Inflammatory macrophage treated with lipopolysaccharide for 1 hour (primary cell): Measurements from ENCODE around the gene ABCC4.
"Not testable (repeated sequence)": the region's sequence is repeated elsewhere in the genome, so short reads cannot be mapped to it uniquely, and the experiment has no call there.

Source experiments
- DNase-seq, 2 donors: peaks; one replicate each; pipeline ENCODE4 v3.0.0-alpha.2; 2020 to 2022

ABCC4 gene

GRCh38 chr13:95226932-95227695 is 74.1 kb downstream of the ABCC4 start:
- DNase-seq: peak; percentile 73 to 77

GRCh38 chr13:95226476-95226875 is 74.8 kb downstream of the ABCC4 start:
- no peak for DNase-seq

- DNase-seq: no peak
These were observed 75.2 kb downstream of the ABCC4 start for GRCh38 chr13:95226050-95226449.

GRCh38 chr13:95224064-95224463 is 77.2 kb downstream of the ABCC4 start:
- no peak for DNase-seq

- no peak for DNase-seq
These were observed 78.6 kb downstream of the ABCC4 start for GRCh38 chr13:95222733-95223018.

- DNase-seq: no peak
These were observed 79.1 kb downstream of the ABCC4 start for GRCh38 chr13:95221971-95222732.

- no peak for DNase-seq
These were observed 80.6 kb downstream of the ABCC4 start for GRCh38 chr13:95220611-95221010.

GRCh38 chr13:95217920-95218830 is 83.1 kb downstream of the ABCC4 start:
- no peak for DNase-seq

GRCh38 chr13:95216182-95216581 is 85.1 kb downstream of the ABCC4 start:
- DNase-seq: no peak

- no peak for DNase-seq
These were observed 88.0 kb downstream of the ABCC4 start for GRCh38 chr13:95212983-95213850.

GRCh38 chr13:95209109-95209508 is 92.1 kb downstream of the ABCC4 start:
- DNase-seq: no peak

- no peak for DNase-seq
These were observed 93.4 kb downstream of the ABCC4 start for GRCh38 chr13:95207769-95208366.

- no peak for DNase-seq
These were observed 95.1 kb downstream of the ABCC4 start for GRCh38 chr13:95206116-95206515.

GRCh38 chr13:95204231-95204765 is 97.0 kb downstream of the ABCC4 start:
- peak; percentile 31 to 45 for DNase-seq

GRCh38 chr13:95201814-95202651 is 99.2 kb downstream of the ABCC4 start:
- DNase-seq: no peak

GRCh38 chr13:95200386-95200957 is 100.8 kb downstream of the ABCC4 start:
- not testable (repeated sequence) for DNase-seq

GRCh38 chr13:95199896-95200295 is 101.4 kb downstream of the ABCC4 start:
- no peak for DNase-seq

- not testable (repeated sequence) for DNase-seq
These were observed 102.6 kb downstream of the ABCC4 start for GRCh38 chr13:95198606-95199005.

GRCh38 chr13:95197548-95197947 is 103.7 kb downstream of the ABCC4 start:
- DNase-seq: no peak

GRCh38 chr13:95195146-95195545 is 106.1 kb downstream of the ABCC4 start:
- DNase-seq: no peak
